VCaP (cell line): ENCODE results near the gene RASGRP2.
A peak's percentile ranks its signal among the peaks of the same experiment; 100 is the strongest.

Source experiments
- H3K27ac ChIP-seq: fragments of 450-650 bp; 2 replicates; pipeline ENCODE4 v1.5.1; 2017
- TF ChIP-seq, protein P1 (sequence below): fragments of 450-650 bp; conservative IDR thresholded peaks from 2 replicates; pipeline ENCODE4 v1.5.1; 2017; ENCODE audit warnings: mild to moderate bottlenecking, moderate library complexity

RASGRP2 gene

GRCh38 chr11:64718084-64718779 is 25.7 kb downstream of the RASGRP2 start:
- TF ChIP-seq, protein P1, sequence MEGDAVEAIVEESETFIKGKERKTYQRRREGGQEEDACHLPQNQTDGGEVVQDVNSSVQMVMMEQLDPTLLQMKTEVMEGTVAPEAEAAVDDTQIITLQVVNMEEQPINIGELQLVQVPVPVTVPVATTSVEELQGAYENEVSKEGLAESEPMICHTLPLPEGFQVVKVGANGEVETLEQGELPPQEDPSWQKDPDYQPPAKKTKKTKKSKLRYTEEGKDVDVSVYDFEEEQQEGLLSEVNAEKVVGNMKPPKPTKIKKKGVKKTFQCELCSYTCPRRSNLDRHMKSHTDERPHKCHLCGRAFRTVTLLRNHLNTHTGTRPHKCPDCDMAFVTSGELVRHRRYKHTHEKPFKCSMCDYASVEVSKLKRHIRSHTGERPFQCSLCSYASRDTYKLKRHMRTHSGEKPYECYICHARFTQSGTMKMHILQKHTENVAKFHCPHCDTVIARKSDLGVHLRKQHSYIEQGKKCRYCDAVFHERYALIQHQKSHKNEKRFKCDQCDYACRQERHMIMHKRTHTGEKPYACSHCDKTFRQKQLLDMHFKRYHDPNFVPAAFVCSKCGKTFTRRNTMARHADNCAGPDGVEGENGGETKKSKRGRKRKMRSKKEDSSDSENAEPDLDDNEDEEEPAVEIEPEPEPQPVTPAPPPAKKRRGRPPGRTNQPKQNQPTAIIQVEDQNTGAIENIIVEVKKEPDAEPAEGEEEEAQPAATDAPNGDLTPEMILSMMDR: no peak
- H3K27ac ChIP-seq: no peak overlapping the region

GRCh38 chr11:64717268-64717578 is 26.7 kb downstream of the RASGRP2 start:
- H3K27ac ChIP-seq: no peak overlapping the region
- TF ChIP-seq, protein P1: no peak

GRCh38 chr11:64716473-64717267 is 27.3 kb downstream of the RASGRP2 start:
- TF ChIP-seq, protein P1: no peak
- H3K27ac ChIP-seq: no peak overlapping the region

DNA sequence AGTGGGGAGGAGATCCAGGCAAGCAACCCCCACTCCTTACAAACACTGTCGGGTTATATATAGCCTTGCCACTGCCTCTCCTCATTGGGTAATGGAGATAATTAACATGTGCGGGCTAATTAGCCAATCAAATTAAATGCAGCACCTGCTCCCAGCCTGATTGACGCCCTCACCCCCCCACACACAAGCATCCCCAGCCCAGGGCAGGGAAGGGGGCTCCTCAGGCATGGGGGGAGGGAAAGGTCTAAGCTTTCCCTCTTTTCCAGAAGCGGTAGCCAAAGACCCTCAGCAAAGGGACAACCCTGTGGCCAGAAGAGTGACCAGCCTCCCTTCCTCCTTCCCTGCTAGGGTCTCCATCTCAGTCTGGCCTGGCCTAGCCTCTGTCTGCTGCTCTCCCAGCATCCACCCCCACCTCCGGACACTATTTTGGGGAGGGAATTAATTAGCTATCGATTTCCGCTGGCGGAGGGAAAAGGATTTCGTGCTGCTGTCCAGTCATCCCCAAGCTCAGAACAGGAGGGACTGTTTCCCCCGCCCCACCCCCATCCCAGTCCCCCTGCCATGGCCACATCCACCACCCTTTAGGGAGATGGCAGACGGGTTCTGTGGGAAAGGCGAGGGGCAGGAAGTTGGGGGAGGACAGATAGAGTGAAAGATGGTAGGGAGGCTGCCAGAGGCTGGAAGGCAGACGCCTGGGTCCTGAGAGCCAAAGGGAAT is 28.0 kb downstream of the RASGRP2 start:
- no peak overlapping the region for H3K27ac ChIP-seq
- TF ChIP-seq, protein P1: no peak

GRCh38 chr11:64715110-64715509 is 28.8 kb downstream of the RASGRP2 start:
- TF ChIP-seq, protein P1: no peak
- no peak overlapping the region for H3K27ac ChIP-seq

GRCh38 chr11:64714666-64715065 is 29.3 kb downstream of the RASGRP2 start:
- no peak overlapping the region for H3K27ac ChIP-seq
- TF ChIP-seq, protein P1: no peak

DNA sequence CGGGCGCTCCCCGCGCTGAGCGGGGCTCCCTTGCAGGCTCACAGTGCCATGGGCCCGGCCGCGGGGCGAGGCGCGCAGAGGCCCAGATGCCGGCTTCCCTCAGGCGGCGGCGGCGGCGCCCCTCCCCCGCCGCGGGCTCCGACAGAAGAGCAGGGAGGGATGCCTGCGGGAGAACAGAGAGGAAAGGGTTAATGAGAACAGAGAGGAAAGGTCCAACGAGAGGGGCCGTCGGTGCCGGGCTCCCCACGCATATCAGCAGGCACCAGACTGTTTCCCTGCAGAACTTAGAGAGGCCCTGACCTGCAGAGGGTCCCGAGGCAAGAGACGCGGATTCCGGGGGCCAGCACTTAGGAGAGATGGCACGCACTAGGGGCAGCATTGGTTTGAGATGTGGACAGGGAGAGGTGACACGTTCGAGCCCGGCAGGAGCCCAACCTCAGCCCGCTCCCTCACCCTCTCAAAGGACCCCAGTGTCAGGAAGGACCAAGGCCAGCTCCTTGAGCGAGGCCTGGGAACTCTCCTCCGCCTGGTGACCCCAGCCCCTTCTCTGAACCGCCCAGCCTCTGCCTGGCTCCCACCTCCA is 30.1 kb downstream of the RASGRP2 start:
- H3K27ac ChIP-seq: peak overlapping the region; percentile 65
- TF ChIP-seq, protein P1: no peak; the same call in 1 of the 2 replicates
